Measurements from ENCODE around the gene C2CD2L.
A peak's percentile ranks its signal among the peaks of the same experiment; 100 is the strongest.
"Not testable (repeated sequence)": the region's sequence is repeated elsewhere in the genome, so short reads cannot be mapped to it uniquely, and the experiment has no call there.

C2CD2L gene

DNA sequence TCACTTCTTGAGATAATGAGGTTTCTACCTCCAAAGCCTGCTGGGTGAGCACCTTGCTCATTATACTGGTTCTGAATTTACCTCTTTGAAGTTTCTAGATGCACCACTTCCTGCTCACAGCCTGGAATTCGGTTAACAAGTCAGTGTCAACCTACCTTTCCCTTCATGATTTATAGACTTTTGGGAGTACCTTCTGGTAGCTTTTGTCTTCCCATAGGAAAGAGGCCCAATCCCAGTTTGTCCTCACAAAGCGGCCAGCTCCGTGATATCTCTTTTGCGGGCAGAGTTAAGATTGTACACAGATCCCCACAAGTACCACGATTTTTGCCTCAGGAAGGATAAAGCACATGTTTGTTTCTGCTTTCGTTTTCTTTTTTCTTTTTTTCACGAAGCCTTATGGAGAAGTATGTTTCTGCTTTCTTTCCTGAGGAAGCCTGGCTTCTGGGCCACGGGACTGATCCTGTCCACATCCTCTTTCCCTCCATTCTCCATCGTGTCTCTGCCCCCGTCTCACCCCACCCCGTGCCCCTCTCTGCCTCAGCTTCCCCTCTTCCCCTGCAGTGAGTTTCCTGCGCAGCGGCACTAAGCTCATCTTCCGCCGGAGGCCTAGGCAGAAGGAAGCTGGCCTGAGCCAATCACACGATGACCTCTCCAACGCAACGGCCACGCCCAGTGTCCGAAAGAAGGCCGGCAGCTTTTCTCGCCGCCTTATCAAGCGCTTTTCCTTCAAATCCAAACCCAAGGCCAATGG lies 8.5 kb downstream of the C2CD2L start:
- peak in 1 of 3 experiments; percentile 18 for DNase-seq (ENCODE audit: low read depth in 3 of 3)

DNA sequence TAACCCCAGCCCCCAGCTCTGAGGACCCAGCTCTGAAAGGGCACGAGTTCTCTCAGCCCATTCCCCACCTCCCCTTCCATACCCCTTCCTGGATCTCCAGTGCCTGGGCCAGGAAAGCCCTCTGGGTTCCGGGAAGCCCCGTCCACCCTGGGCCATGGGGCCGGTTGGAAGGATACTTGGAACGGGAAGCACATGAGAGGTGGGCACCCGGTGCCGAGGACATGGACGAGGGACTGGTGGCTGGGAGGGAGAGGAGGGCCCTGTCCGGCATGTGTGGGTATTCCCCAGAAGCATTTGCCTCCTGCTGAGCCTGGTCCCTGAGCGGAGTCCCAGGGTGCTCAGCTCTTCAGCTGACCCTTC lies 9.1 kb downstream of the C2CD2L start:
- DNase-seq (ENCODE audit: low read depth in 3 of 3) = no peak

DNA sequence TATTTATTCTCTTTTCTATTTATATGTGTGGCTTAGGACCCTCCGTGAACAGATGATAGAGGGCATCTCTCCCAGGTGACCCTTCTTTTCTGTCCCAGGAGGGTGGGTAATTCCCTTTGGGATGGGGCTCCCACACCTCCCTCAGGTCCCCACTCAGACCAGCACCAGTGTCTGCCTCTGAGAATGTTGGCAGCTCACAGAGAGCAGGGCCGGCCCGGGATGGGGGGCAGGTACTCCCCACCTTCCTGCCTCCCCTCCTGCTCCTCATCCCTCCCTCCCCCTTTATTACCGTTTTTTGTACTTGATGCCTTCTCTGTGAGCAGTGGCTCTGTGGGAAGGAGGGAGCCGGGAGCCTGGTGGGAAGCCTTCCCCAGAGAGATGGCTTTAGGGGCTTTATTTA lies 9.5 kb downstream of the C2CD2L start:
- no peak for DNase-seq (ENCODE audit: low read depth in 3 of 3)

DNA sequence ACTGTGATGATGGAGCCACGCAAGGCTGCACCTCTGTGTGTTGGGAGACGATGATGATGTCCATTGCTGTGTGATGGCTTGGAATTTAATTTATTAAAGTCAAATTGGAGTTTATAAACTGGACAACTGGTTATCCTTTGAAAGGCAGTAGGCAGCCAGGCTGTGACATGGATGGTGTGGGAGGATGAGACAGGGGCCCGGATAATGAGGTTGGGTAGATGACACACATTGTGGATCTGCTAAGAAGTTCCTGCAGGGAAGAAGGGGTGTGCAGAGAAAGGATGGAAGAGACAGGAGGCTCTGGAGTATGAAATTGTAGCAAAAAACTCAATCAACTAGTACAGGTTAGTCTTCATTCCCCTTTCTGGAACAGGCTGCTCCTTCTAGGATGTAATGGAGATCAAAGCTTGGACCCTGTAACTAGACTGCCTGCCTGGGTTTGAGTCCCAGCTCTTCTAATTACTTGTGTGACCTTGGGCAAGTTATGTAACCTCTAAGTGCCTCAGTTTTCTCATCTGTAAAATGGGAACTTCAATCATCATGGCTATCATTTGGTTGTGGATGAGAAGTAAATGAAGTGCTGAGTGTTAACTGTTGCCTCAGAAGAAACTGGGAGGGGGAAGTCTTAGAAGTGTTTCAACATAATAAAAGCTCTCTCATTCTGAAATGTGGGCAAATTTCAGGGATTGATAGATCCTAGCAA lies 10.0 kb downstream of the C2CD2L start:
- no peak for DNase-seq (ENCODE audit: low read depth in 3 of 3)

DNA sequence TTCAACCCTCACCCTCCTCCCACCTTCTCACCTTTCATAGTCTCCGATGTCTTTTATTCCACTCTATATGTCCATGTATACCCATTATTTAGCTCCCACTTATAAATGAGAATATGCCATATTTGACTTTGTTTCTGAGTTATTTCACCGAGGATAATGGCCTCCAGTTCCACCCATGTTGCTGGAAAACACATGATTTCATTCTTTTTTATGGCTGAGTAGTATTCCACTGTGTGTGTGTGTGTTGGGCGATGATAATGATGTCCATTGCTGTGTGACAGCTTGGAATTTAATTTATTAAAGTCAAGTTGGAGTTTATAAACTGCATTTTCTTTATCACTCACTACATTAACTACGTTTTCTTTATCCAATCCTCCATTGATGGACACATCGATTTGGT lies 11.1 kb downstream of the C2CD2L start:
- DNase-seq (ENCODE audit: low read depth in 3 of 3) = no peak

DNA sequence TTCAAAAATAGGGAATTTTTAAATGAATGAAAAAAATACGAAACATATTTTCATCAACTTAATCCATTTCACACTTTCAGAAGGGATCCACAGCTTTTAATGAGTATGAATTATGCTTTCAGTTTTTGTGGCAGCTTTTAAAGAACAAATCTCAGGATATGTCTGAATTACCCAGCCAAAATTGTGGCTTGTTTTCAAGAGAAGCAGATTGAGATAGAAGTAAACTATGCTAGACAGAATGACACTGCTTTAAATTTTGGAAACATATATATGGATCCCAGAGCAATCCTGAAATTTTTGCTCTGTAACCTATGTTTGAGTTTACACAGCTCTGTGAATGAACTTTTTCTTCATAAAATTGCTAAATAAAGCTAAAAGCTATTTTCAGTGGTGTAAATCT lies 11.8 kb downstream of the C2CD2L start:
- no peak for DNase-seq (ENCODE audit: low read depth in 3 of 3)

DNA sequence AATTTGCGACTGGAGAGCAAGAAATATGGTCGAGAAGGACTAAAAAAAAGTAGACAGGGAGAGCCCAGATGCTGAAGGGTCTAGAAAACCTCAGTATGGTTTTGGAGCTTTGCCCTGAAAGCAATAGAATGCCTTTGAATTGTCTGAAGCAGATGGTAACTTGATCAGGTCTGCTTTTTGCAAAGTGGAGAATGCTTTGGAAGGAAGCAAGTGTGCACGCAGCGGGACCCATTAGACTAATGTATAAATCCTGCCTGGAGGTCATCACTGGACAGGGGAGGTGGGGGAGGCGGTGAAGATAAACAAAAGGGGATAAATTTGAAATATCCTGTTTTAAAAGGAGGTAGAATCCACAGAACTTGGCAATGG lies 13.5 kb downstream of the C2CD2L start:
- no peak for DNase-seq (ENCODE audit: low read depth in 3 of 3)

DNA sequence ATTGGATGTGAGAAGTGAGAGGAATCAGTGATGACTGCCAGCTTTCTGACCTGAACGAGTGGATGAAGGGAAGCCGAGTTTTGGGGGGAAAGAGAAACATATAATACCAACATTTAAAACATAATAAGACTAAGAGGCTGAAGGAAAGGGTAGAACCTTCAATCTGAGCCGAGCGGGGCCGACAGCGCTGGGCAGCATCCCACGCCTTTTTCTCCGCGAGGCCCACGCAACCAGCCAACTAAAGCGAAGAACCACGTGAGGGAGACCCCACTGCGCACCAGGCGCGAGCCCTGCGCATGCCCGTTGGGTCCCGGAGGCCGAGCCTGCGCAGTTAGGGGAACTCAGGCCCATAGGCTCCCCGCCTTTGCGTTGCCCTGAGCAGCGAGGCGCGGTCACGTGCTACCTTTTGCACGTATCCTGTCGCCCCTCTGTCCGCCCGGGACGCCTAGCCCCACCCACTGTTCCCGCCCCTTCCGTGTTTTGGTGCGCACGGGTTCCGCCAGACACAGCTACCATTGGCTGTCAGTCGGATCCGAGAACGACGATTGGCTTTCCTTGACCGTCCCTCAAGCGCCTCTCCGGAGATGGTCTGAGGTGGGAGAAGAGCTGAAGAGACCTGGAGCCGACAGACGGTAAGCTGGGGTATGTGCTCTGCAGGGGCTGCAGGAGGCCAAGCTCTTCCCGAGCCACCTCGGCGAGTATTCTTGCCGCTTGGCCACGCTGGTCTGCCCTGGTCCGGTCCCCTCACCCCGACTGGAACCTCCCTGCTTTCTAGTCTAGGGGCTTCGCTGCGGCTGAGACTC lies 14.1 kb downstream of the C2CD2L start, which contains the start of gene HINFP:
Gene HINFP (plus strand): TSS at position 573 of the 803 bp plus-strand sequence. CDS start 5,365 bp downstream, outside the sequence.
- DNase-seq (ENCODE audit: low read depth in 3 of 3) = peak; percentile 100

DNA sequence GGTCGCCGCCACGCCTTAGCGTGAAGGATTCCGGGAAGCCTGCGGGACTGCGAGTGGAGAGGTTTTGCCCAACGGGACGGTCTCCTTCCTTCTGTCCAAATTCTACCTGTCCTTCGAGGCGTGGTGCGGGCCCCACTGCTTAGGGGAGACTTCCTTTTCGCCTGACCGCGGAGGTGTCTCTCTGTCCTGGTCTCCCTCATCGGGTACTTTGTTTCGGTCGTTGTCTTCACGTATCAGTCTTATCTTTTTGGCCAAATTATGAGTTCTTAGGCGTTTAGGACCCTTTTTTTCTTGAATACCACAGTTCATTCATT lies 14.6 kb downstream of the C2CD2L start:
- no peak for DNase-seq (ENCODE audit: low read depth in 3 of 3)

DNA sequence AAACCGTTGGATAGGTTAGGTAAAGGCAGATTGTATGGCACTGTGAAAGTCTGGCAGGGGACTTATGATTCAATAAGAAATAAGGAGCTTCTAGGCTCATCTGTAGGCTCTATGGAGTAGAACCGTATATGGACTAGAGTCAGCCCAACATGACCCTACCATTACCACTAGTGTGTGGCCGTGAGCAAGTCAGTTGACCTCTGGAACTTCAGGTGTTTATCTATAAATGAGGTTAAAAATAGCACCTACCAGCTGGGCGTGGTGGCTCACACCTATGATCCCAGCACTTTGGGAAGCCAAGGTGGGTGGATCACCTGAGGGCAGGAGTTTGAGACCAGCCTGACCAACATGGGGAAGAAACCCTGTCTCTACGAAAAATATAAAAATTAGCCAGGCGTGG lies 18.7 kb downstream of the C2CD2L start:
- DNase-seq (ENCODE audit: low read depth in 3 of 3) = no peak

DNA sequence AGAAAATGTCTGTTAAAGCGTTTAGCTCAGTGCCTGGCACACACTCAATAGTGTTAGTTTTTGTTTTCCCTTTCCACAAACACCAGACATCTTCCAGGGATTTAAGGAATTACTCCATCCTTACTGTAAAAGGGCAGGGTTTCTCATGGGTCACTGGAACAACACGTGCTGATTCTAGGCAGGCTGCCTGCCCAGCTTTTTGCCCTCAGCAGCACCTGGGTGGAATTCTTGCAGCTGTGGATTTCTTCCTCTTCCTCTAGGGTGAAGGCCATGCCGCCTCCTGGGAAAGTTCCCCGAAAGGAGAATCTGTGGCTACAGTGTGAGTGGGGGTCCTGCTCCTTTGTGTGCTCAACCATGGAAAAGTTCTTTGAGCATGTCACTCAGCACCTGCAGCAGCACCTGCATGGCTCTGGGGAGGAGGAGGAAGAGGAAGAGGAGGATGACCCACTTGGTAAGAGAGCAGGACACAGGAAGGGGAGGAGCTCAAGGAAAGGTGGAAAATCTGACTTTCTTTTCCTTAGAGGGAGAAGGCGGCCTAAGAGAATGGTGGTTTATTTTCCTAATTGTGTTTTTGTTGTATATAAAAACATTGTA lies 19.6 kb downstream of the C2CD2L start:
- no peak for DNase-seq (ENCODE audit: low read depth in 3 of 3)

DNA sequence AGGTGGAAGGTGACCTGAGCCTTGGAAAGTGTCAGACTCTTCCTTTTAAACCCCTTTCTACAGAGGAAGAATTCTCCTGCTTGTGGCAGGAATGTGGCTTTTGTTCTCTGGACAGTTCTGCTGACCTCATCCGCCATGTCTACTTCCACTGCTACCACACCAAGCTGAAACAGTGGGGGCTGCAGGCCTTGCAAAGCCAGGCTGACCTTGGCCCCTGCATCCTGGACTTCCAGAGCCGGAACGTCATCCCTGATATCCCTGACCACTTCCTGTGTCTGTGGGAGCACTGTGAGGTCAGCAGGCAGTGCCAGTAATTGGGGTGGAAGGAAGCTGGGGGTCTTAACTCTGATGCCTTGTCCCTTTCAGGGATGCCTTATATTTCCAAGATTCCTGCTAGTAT lies 23.5 kb downstream of the C2CD2L start:
- no peak for DNase-seq (ENCODE audit: low read depth in 3 of 3)

DNA sequence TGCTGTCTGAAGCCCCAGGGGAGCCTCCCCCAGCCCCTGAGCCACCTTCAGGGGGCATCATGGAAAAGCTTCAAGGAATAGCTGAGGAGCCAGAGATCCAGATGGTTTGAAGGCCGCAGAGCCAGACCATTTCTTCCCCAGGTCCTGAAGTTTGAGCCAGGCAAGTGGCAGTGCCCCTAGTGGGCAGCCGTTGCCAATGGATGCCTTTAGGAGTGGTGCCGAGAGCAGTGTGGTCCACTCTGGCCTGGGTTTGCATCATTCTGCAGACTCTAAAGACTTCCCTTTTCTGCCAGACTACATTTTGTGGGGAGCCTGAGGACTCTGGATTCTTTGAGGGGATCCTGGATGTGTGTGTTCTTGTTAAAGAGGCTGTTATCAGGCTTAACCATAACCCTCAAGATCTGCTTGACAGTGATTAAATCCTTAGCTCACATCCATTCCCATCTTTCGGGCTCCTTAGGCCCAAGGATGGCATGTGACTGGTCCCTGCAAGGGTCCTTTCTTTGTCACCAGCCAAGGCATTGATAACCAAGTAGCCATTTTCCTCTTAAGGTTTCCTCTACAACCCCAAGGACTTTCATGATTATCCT lies 27.3 kb downstream of the C2CD2L start:
- no peak for DNase-seq (ENCODE audit: low read depth in 3 of 3)

DNA sequence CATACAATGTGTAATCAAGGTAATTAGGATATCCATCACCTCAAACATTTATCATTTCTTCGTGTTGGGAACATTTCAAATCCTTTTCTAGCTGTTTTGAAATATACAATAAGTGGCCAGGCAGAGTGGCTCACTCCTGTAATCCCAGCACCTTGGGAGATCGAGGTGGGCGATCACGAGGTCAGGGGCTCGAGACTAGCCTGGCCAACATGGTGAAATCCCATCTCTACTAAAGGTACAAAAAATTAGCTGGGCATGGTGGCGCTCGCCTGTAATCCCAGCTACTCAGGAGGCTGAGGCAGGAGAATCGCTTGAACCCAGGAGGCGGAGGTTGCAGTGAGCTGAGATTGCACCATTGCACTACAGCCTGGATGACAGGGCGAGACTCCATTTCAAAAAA lies 32.1 kb downstream of the C2CD2L start:
- not testable (repeated sequence) for DNase-seq (ENCODE audit: low read depth in 3 of 3)

DNA sequence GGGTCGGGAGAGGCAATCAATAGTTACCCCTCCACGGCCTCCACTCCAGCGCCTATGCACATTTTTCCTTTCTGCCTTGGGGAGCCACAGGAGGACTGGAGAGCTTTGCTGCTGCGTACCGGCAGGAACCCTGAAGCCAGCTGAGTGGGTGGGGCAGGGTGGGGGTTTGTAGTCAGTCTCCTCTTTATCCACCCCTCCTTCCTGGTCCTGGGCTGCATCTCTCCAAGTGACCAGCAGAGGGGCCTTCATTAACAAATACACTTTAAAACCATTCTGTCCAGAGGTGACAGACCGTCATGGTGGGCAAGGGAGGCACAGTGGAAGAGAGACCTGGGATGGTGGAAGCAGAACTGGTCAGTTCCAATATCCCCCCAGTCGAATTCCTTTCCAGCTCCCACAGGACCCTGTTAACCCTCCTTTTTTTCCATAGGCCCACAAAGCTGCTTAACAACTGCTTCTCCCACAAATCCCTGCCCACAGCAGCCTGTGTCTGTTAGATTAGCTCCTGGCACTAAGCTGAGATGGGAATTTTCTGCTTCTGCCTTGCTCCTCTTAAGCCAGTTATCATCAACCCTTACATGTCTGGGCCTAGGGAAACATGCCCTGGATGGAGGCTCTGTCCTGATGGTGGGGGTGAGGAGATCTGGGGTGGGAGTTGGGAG lies 37.8 kb downstream of the C2CD2L start:
- no peak for DNase-seq (ENCODE audit: low read depth in 3 of 3)

DNA sequence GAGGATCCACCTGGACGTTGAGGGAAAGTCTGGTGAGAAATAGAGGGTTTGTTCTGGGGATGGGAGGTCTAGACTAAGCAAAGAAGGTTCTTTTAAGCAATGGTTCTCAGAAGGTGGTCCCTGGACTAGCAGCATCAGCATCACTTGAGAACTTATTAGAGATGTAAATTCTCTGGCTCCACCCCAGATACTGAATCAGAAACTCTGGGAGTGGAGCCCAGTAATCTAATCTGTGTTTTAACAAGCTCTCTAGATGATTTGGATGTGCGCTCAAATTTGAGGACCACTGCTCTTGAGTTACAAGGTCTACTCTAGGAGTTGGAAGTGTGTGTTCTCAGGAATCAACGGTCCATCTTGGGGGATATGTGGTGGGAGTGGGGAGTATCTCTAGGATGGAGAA lies 38.4 kb downstream of the C2CD2L start:
- DNase-seq (ENCODE audit: low read depth in 3 of 3) = no peak

DNA sequence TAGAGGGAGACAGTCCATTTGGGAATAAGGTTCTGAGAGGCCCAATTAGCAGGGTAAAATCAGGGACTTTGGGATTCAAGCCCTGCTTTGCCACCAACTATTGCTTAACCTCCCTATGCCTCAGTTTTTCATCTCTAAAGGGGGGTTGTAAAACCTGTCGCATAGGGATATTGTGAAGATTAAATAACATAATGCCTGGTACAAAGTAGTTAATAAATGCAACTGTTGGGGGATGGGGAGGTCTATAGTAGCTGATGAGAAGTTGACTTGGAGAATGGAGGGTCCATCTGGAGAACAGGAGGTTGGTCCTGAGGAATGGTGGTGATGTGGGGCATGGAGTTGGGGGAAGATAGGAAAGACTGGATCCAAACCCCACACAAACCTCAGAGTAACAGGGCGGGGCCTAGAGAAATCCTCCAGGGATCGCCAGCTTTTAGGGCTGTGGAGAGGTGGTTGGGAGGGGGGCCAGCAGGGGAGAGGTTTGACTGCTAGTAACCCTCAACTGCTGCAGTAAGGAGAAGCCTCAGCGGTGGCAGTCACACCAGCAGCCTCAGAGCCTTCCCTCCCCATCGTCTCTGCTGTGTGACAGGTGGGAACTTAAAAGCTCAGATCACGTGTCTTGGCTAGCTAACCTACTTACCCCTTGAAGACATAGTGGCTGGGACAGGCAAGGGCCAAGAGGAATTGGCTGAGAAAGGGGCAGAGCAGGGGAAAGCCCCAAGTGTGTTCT lies 40.6 kb downstream of the C2CD2L start:
- DNase-seq (ENCODE audit: low read depth in 3 of 3) = no peak

DNA sequence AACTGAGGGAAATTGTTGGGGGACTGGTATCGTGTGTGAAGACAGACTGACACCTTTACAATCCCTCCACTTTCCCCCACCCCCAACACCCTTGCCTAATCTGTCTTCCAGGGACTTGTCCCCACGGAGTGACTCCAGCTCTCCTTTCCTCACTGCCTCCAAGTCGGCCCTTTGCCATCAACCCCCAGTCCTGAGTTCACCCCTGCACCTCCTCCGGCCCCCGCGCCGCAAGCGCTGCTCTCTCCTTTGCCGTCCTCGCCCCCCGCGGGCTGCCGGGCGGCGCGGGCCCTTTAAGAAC lies 41.5 kb downstream of the C2CD2L start:
- no peak for DNase-seq (ENCODE audit: low read depth in 3 of 3)

DNA sequence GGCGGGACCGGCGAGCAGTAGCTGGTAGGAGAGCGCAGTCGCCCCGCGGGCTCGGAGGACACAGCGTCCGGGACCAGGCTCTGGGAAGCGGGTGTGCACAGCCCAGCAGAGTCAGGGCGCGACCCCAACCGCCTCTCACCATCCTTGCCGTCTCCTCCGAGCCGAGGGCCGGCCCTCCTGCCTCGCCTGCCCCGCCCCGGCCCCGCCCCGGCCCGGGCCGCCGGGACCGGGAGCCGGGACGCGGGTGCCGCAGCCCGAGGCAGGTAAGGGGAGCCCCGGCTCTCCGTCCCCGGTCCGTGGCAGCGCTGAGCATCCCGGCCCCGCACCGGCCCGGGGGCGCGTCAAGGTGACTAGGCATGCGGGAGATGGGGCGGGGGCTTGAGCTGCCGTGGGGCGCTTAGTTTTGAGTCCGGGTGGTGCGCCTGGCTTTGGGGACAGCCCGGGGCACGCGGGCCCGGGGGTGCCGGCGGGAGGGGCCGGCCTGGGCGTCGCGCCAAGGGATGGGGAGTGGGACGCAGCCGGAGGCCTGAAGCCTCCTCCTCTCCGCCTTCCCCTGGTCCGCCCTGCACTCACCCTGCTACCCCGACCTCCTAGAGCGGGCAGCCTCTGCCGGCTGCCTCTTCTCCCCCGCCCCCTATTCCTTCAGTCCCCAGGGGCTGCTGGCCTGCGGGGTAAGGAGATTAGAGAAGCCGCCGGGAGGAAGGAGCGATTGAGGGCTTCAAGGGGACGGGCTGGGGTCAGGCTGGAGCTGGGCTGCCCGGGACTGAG lies 42.1 kb downstream of the C2CD2L start, which contains the start of gene ABCG4:
Gene ABCG4 (plus strand): TSS at position 35 of the 768 bp plus-strand sequence. CDS start 914 bp downstream, outside the sequence.
- DNase-seq (ENCODE audit: low read depth in 3 of 3) = peak in 1 of 3 experiments; percentile 21

DNA sequence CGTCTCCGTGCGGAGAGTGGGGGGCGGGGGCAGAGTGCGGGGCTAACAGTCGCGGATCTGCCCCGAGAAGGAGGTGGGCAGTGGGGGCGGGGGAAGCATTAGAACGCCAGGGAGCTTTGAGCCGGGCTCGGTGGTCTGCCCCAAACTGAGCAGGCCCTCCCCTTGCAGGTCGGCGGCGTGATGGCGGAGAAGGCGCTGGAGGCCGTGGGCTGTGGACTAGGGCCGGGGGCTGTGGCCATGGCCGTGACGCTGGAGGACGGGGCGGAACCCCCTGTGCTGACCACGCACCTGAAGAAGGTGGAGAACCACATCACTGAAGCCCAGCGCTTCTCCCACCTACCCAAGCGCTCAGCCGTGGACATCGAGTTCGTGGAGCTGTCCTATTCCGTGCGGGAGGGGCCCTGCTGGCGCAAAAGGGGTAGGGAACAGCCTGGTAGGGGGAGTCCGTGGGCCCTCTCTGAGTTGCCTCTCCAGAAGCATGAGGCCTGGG lies 42.7 kb downstream of the C2CD2L start:
- no peak for DNase-seq (ENCODE audit: low read depth in 3 of 3)
